Right lobe of liver (tissue), 6 donors: ENCODE data around the gene MTHFS. TPM values are rescaled to one million over a fixed set of nuclear protein-coding genes. Genes with fewer than 3 reads are reported as not detected.

Source experiments
- ATAC-seq, 4 donors: fragments of 200-7000 bp; cut with Tn5 transposase; one replicate each; pipeline ENCODE4 v1.9.1; 2020; ENCODE audit warnings: mild to moderate bottlenecking in 4 of 4, moderate library complexity in 4 of 4
- DNase-seq, 3 donors: peaks; one replicate each; pipeline ENCODE4 v3.0.0-alpha.2; 2020
- H3K27ac ChIP-seq, 3 donors: fragments of 200-600 bp; one replicate each; pipeline ENCODE4 v1.8.0; 2022
- H3K27me3 ChIP-seq, 2 donors: fragments of 200-600 bp; one replicate each; pipeline ENCODE4 v1.8.0; 2022
- H3K36me3 ChIP-seq, 4 donors: fragments of 200-600 bp; sonication (generic) in 1 of 4; one replicate each; pipeline versions ENCODE4 v1.5.1 to v1.8.0; 2017 to 2022; ENCODE audit warnings: control low read depth in 1 of 4
- H3K4me1 ChIP-seq, 4 donors: fragments of 200-600 bp; sonication (generic) in 1 of 4; one replicate each; pipeline versions ENCODE4 v1.5.1 to v1.8.0; 2017 to 2022; ENCODE audit warnings: control low read depth in 1 of 4
- H3K4me3 ChIP-seq, 3 donors: fragments of 200-600 bp; one replicate each; pipeline ENCODE4 v1.8.0; 2022
- H3K9me3 ChIP-seq, 4 donors: fragments of 200-600 bp; sonication (generic) in 1 of 4; one replicate each; pipeline versions ENCODE4 v1.5.1 to v1.8.0; 2017 to 2022; ENCODE audit warnings: control low read depth in 1 of 4
- CTCF ChIP-seq, 4 donors: fragments of 200-600 bp in 3 of 4; fragments of 450-650 bp in 1 of 4; IDR thresholded peaks; one replicate each; pipeline versions ENCODE4 v1.5.1 to v1.8.0; 2016 to 2022; ENCODE audit warnings: antibody characterized with exemption in 4 of 4, mild to moderate bottlenecking in 2 of 4
- POLR2A ChIP-seq: fragments of 450-650 bp; IDR thresholded peaks from one replicate; pipeline ENCODE4 v1.6.1; 2017; ENCODE audit warnings: antibody characterized with exemption, mild to moderate bottlenecking
- WGBS: methylation state at CpG from one replicate; pipeline ENCODE4 v1.1.6; 2018; ENCODE audit warnings: low coverage, low lambda C conversion rate; ENCODE audit not compliant: insufficient coverage; ENCODE audit errors: missing lambda C conversion rate; 5-methylcytosine and 5-hydroxymethylcytosine counted together
- intact Hi-C, 2 donors: fragments of 100-400 bp; cut with DNase I; formaldehyde crosslinking; loops; one replicate each; pipeline versions ENCODE4 v1.11.2 to v1.14.1; 2022
- long read RNA-seq: library from polyadenylated mRNA; unstranded; transcript quantifications from one replicate; pipeline ENCODE4 v2.0.0, GENCODE V29; 2019
- total RNA-seq, 6 experiments: library from RNA; depleted of rRNA in 2 of 6; stranded (reverse); fragments of >200 nt in 2 of 6; fragmentation: NEBNext Ultra II Directional in 3 of 6; extraction: Animal tissue kit (Norgen Biotek cat#: 25700) in 3 of 6; gene quantifications; one replicate each; pipeline versions ENCODE4 v1.1.0 to v1.2.4, GENCODE V29; 2016 to 2023
- donor health status: DM: no; HTN: yes; CAD: no.
- donor health status: DM: no; HTN: no; CAD: no.
- donor health status: DM: no; HTN: no; CAD: no.
- donor health status: DM: no; HTN: yes; CAD: no.
- donor health status: DM: no; HTN: yes; CAD: no.

The MTHFS gene
- total RNA-seq, result 100 to 1,000 TPM in 5 of 6 experiments, 10 to 100 TPM in 1; 82.7 to 186 (median 158) TPM
- long read RNA-seq, transcript MTHFS-201 (3 exons, 907 nt), result major isoform, 60 of 96 reads
- long read RNA-seq, partial matches to known transcripts, result 0 of 96 reads
- long read RNA-seq, other reads (novel, unspliced or antisense), result 36 of 96 reads

- Histone ChIP-seq H3K36me3 (no peaks in the 10 kb centered on the region), H3K27ac (peak within 1 kb of the TSS; percentile 97 to 100 (median 99)), H3K9me3 (no peaks in the 10 kb centered on the region), H3K27me3 (no peaks in the 10 kb centered on the region), H3K4me3 (peak within 1 kb of the TSS; percentile 78 to 87 (median 83)), H3K4me1 (peaks cover 0 to 50% (median 12%) of the 10 kb centered on the region in 4 donors)
- 0% methylated on average over 8 of the region's 90 CpGs for WGBS
- TF ChIP-seq CTCF (IDR thresholded peaks at IDR 0.05) (peak; percentile 21 to 45 (median 34)), POLR2A (peak; percentile 94)
- intact Hi-C loops, result no loop called here
- peak; percentile 89 to 91 (median 90) for DNase-seq
- peak; percentile 74 to 92 (median 85) for ATAC-seq
These were observed at the start of gene MTHFS for GRCh38 chr15:79896634-79897379. Gene MTHFS (minus strand): TSS chr15:79897014. CDS start chr15:79896988, 26 bp downstream.

- ATAC-seq, result no peak
These were observed 47.8 kb upstream of the MTHFS start for GRCh38 chr15:79944622-79945021.

GRCh38 chr15:79943820-79944219, 47.0 kb upstream of the MTHFS start:
- Histone ChIP-seq H3K4me3 (no peak overlapping the region), H3K27me3 (no peaks in the 10 kb centered on the region), H3K4me1 (no peaks in the 10 kb centered on the region), H3K36me3 (no peaks in the 10 kb centered on the region), H3K9me3 (no peaks in the 10 kb centered on the region), H3K27ac (no peak overlapping the region)
- no peak for ATAC-seq
- intact Hi-C loops, result no loop called here
- no peak for DNase-seq
- TF ChIP-seq POLR2A (no peak), CTCF (IDR thresholded peaks at IDR 0.05) (no peak)
- 58% methylated on average over 1 of the region's 1 CpG for WGBS

More at GRCh38 chr15:79944622-79945021, 47.8 kb upstream of the MTHFS start:
- TF ChIP-seq POLR2A (no peak), CTCF (IDR thresholded peaks at IDR 0.05) (no peak)
- H3K36me3 ChIP-seq, result no peaks in the 10 kb centered on the region
- H3K4me1 ChIP-seq, result no peaks in the 10 kb centered on the region
- no peaks in the 10 kb centered on the region for H3K27me3 ChIP-seq
- no peaks in the 10 kb centered on the region for H3K9me3 ChIP-seq
- H3K4me3 ChIP-seq, result no peak overlapping the region
- 81% methylated on average over 6 of the region's 7 CpGs for WGBS
- intact Hi-C loops, result no loop called here
- H3K27ac ChIP-seq, result no peak overlapping the region
- DNase-seq, result no peak

GRCh38 chr15:79942741-79943481, 46.1 kb upstream of the MTHFS start:
- WGBS, result 76% methylated on average over 6 of the region's 7 CpGs
- ATAC-seq, result no peak

More at GRCh38 chr15:79942741-79943481, 46.1 kb upstream of the MTHFS start:
- intact Hi-C loops, result no loop called here
- Histone ChIP-seq H3K4me1 (no peaks in the 10 kb centered on the region), H3K4me3 (no peak overlapping the region), H3K27me3 (no peaks in the 10 kb centered on the region), H3K27ac (no peak overlapping the region), H3K36me3 (no peaks in the 10 kb centered on the region), H3K9me3 (no peaks in the 10 kb centered on the region)
- no peak for TF ChIP-seq POLR2A
- TF ChIP-seq CTCF (IDR thresholded peaks at IDR 0.05), result no peak
- DNase-seq, result no peak
